HL-60 (cell line): Measurements from ENCODE around the gene LAMA2.

Experiments used
- CTCF ChIP-seq: IDR thresholded peaks from one replicate; pipeline ENCODE4 v1.5.1; 2011; ENCODE audit warnings: low read length, control low read depth, inconsistent platforms; ENCODE audit not compliant: insufficient read depth
- POLR2AphosphoS5 ChIP-seq: IDR thresholded peaks from 2 replicates; pipeline ENCODE4 v1.6.1; 2012; ENCODE audit warnings: low read depth
- REST ChIP-seq: IDR thresholded peaks from 2 replicates; pipeline ENCODE4 v1.6.1; 2012; ENCODE audit warnings: low read depth; ENCODE audit not compliant: insufficient replicate concordance
- SPI1 ChIP-seq: IDR thresholded peaks from 2 replicates; pipeline ENCODE4 v1.6.1; 2012; ENCODE audit warnings: low read depth, mild to moderate bottlenecking, borderline replicate concordance

GRCh38 chr6:128979071-128979470, 96.1 kb downstream of the LAMA2 start:
- TF ChIP-seq CTCF (no peak), POLR2AphosphoS5 (no peak), REST (no peak), SPI1 (no peak)
